ENCODE data around the gene DPYSL4.

- no peak for TF ChIP-seq CTCF (IDR thresholded peaks at IDR 0.05)
- TF ChIP-seq POLR2A (IDR thresholded peaks at IDR 0.05): no peak
Measured at GRCh38 chr10:132165416-132165980, 21.2 kb upstream of the DPYSL4 start.

Measured in adrenal gland (tissue), 5 donors.